Measurements from ENCODE around the gene LMBRD1. TPM values are rescaled to one million over a fixed set of nuclear protein-coding genes. Genes with fewer than 3 reads are reported as not detected.

LMBRD1 gene
- total and polyA plus RNA-seq, 2 of the 8 experiments (the other 6 are each of a cell fraction or from before 2014, with no cell fraction given): 9.1 to 16.8 TPM

GRCh38 chr6:69775941-69776340, 20.9 kb downstream of the LMBRD1 start:
- H4K20me1 ChIP-seq (replicated peaks in 1 of 2; ENCODE audit: control insufficient read depth in 1 of 2, insufficient read depth in 2 of 2, low read length in 2 of 2): no peaks in the 10 kb centered on the region
- no peak overlapping the region for H4K91ac ChIP-seq (replicated peaks; ENCODE audit: insufficient read length, low read length)
- no peak overlapping the region for H2BK20ac ChIP-seq (ENCODE audit: low read length)
- no peak overlapping the region for H3K56ac ChIP-seq (replicated peaks; ENCODE audit: insufficient read length, low read depth, low read length)
- no peak overlapping the region for H3K4me2 ChIP-seq (ENCODE audit: insufficient read depth in 1 of 2, low read depth in 2 of 2, low read length in 2 of 2)
- no peak overlapping the region for H3K18ac ChIP-seq (ENCODE audit: extremely low read depth, low read length)
- no peak overlapping the region for H2AFZ ChIP-seq (ENCODE audit: low read length)
- no peak overlapping the region for H3K4me3 ChIP-seq (ENCODE audit: extremely low read depth in 1 of 4, insufficient read depth in 2 of 4, low read depth in 3 of 4, low read length in 4 of 4)
- no peaks in the 10 kb centered on the region for H3K27me3 ChIP-seq (replicated peaks in 1 of 4; ENCODE audit: control insufficient read depth in 3 of 4, extremely low read depth in 1 of 4, insufficient read depth in 3 of 4, low read length in 3 of 4)
- FAIRE-seq: no peak
- H3K36me3 ChIP-seq (ENCODE audit: control insufficient read depth in 2 of 4, insufficient read depth in 4 of 4, low read length in 3 of 4): peaks cover 0 to 3% (median 0%) of the 10 kb centered on the region in 4 experiments; a peak in 1 of 8 replicates
- H2BK15ac ChIP-seq (ENCODE audit: low read length): no peak overlapping the region
- H4K8ac ChIP-seq (ENCODE audit: extremely low read depth, insufficient read depth, low read length): no peak overlapping the region
- H4K5ac ChIP-seq (ENCODE audit: insufficient read length, low read depth, low read length): no peak overlapping the region
- H3K27ac ChIP-seq (ENCODE audit: low read depth, low read length): no peak overlapping the region
- H3K14ac ChIP-seq (ENCODE audit: insufficient read length): no peak overlapping the region
- H3K4me1 ChIP-seq (replicated peaks in 1 of 4; ENCODE audit: control insufficient read depth in 3 of 4, insufficient read depth in 4 of 4, low read length in 3 of 4): no peaks in the 10 kb centered on the region
- no peak overlapping the region for H2BK12ac ChIP-seq (ENCODE audit: low read depth, low read length)
- no peaks in the 10 kb centered on the region for H3K79me1 ChIP-seq (ENCODE audit: low read depth, low read length)
- no peak overlapping the region for H3K9ac ChIP-seq (replicated peaks in 1 of 4; ENCODE audit: extremely low read depth in 1 of 4, low read depth in 3 of 4, low read length in 3 of 4)
- no peaks in the 10 kb centered on the region for H3K79me2 ChIP-seq (ENCODE audit: control insufficient read depth in 1 of 2, insufficient read depth in 2 of 2, low read length in 2 of 2)
- H2AK5ac ChIP-seq (ENCODE audit: low read depth, low read length): no peak overlapping the region
- H2BK5ac ChIP-seq (ENCODE audit: low read depth, low read length): no peak overlapping the region
- H2BK120ac ChIP-seq (replicated peaks; ENCODE audit: low read depth, low read length): no peak overlapping the region
- CTCF ChIA-PET (ENCODE audit: partially characterized antibody): no interaction called here
- H3K4ac ChIP-seq (replicated peaks; ENCODE audit: insufficient read length, low read depth, low read length): no peak overlapping the region
- DNase-seq (ENCODE audit: low read depth in 1 of 2, low spot score in 2 of 2): no peak
- no peaks in the 10 kb centered on the region for H3K23me2 ChIP-seq (ENCODE audit: low read depth, low read length)
- H3K23ac ChIP-seq (ENCODE audit: insufficient read length): no peak overlapping the region
- POLR2A ChIA-PET (ENCODE audit: partially characterized antibody): no interaction called here
- H3K9me3 ChIP-seq (ENCODE audit: insufficient read depth in 2 of 2, low read depth in 1 of 2, low read length in 1 of 2): peaks cover 0 to 3% of the 10 kb centered on the region in 2 experiments; a peak in 1 of 4 replicates
- no peak for TF ChIP-seq TEAD4 (IDR thresholded peaks at IDR 0.05; ENCODE audit: low read depth, low read length)
- TF ChIP-seq YY1 (IDR thresholded peaks at IDR 0.05; ENCODE audit: low read depth, low read length): no peak
- TF ChIP-seq GTF2F1 (IDR thresholded peaks at IDR 0.05; ENCODE audit: borderline replicate concordance, low read depth, low read length): no peak
- TF ChIP-seq ZNF274 (IDR thresholded peaks at IDR 0.05; ENCODE audit: borderline replicate concordance, extremely low read depth, low read length): no peak
- TF ChIP-seq SRF (IDR thresholded peaks at IDR 0.05; ENCODE audit: low read depth, low read length): no peak
- no peak for TF ChIP-seq SP2 (IDR thresholded peaks at IDR 0.05; ENCODE audit: low read length)
- TF ChIP-seq TCF12 (IDR thresholded peaks at IDR 0.05; ENCODE audit: low read depth, low read length): no peak
- no peak for TF ChIP-seq TAF7 (optimal IDR thresholded peaks at IDR 0.05; ENCODE audit: borderline replicate concordance, low read depth, low read length)
- no peak for TF ChIP-seq SIRT6 (IDR thresholded peaks at IDR 0.05; ENCODE audit: low read length)
- no peak for TF ChIP-seq SIX5 (IDR thresholded peaks at IDR 0.05; ENCODE audit: low read depth, low read length)
- no peak for TF ChIP-seq JUN (IDR thresholded peaks at IDR 0.05; ENCODE audit: low read depth, low read length)
- TF ChIP-seq CBX5 (IDR thresholded peaks at IDR 0.05; ENCODE audit: low read depth, low read length): no peak
- TF ChIP-seq EP300 (IDR thresholded peaks at IDR 0.05; ENCODE audit: borderline replicate concordance in 1 of 2, low read depth in 2 of 2, low read length in 2 of 2): no peak
- TF ChIP-seq NANOG (IDR thresholded peaks at IDR 0.05; ENCODE audit: insufficient read depth, low read depth, low read length, poor library complexity, severe bottlenecking): no peak
- no peak for TF ChIP-seq BACH1 (IDR thresholded peaks at IDR 0.05; ENCODE audit: low read length)
- TF ChIP-seq SAP30 (IDR thresholded peaks at IDR 0.05; ENCODE audit: insufficient read depth, insufficient replicate concordance, low read length): no peak
- no peak for TF ChIP-seq CTBP2 (IDR thresholded peaks at IDR 0.05; ENCODE audit: borderline replicate concordance, insufficient read depth, insufficient read length, low read length)
